ENCODE data around the gene HEG1. TPM values are rescaled to one million over a fixed set of nuclear protein-coding genes. Genes with fewer than 3 reads are reported as not detected.
A peak's percentile ranks its signal among the peaks of the same experiment; 100 is the strongest.

Gene HEG1
- total RNA-seq, 4 donors from 2014 or later, result 13.6 to 22.7 (median 16.8) TPM

GRCh38 chr3:125043599-125044151, 12.1 kb downstream of the HEG1 start:
- peak in 1 of 2 donors; percentile 86 for DNase-seq (ENCODE audit: low spot score in 2 of 2)
- no peak overlapping the region for H3K4me3 ChIP-seq (ENCODE audit: low read depth, poor library complexity, severe bottlenecking)
- WGBS, 2 donors, result 68 to 69% methylated on average over 20 of the region's 20 CpGs
- TF ChIP-seq POLR2A (IDR thresholded peaks at IDR 0.05) (no peak), CTCF (IDR thresholded peaks at IDR 0.05) (no peak)
- intact Hi-C loops (cut with DNase I; ENCODE audit: low total_unique reads), result no loop called here

- peak in 1 of 2 donors; percentile 50 for DNase-seq (ENCODE audit: low spot score in 2 of 2)
- intact Hi-C loops (cut with DNase I; ENCODE audit: low total_unique reads), result no loop called here
- no peak overlapping the region for H3K4me3 ChIP-seq (ENCODE audit: low read depth, poor library complexity, severe bottlenecking)
- 55 to 57% methylated on average over 17 of the region's 17 CpGs for WGBS, 2 donors
- TF ChIP-seq CTCF (IDR thresholded peaks at IDR 0.05) (no peak), POLR2A (IDR thresholded peaks at IDR 0.05) (no peak)
Measured at GRCh38 chr3:125042725-125043406, 12.9 kb downstream of the HEG1 start.

GRCh38 chr3:125039131-125040100, 16.4 kb downstream of the HEG1 start:
- no peak overlapping the region for H3K4me3 ChIP-seq (ENCODE audit: low read depth, poor library complexity, severe bottlenecking)

GRCh38 chr3:125037498-125038150, 18.2 kb downstream of the HEG1 start:
- 78 to 82% methylated on average over 2 of the region's 2 CpGs for WGBS, 2 donors
- DNase-seq (ENCODE audit: low spot score in 2 of 2), result no peak
- TF ChIP-seq POLR2A (IDR thresholded peaks at IDR 0.05) (no peak), CTCF (IDR thresholded peaks at IDR 0.05) (no peak)
- H3K4me3 ChIP-seq (ENCODE audit: low read depth, poor library complexity, severe bottlenecking), result no peak overlapping the region
- intact Hi-C loops (cut with DNase I; ENCODE audit: low total_unique reads), result no loop called here

More at GRCh38 chr3:125039131-125040100, 16.4 kb downstream of the HEG1 start:
- TF ChIP-seq CTCF (IDR thresholded peaks at IDR 0.05) (no peak), POLR2A (IDR thresholded peaks at IDR 0.05) (no peak)
- intact Hi-C loops (cut with DNase I; ENCODE audit: low total_unique reads), result no loop called here
- 49 to 50% methylated on average over 11 of the region's 11 CpGs for WGBS, 2 donors
- no peak for DNase-seq (ENCODE audit: low spot score in 2 of 2)

GRCh38 chr3:125035217-125035616, 20.6 kb downstream of the HEG1 start:
- intact Hi-C loops (cut with DNase I; ENCODE audit: low total_unique reads), result no loop called here
- 91 to 96% methylated on average over 5 of the region's 5 CpGs for WGBS, 2 donors
- DNase-seq (ENCODE audit: low spot score in 2 of 2), result no peak
- TF ChIP-seq POLR2A (IDR thresholded peaks at IDR 0.05), result no peak
- TF ChIP-seq CTCF (IDR thresholded peaks at IDR 0.05), result no peak
- H3K4me3 ChIP-seq (ENCODE audit: low read depth, poor library complexity, severe bottlenecking), result no peak overlapping the region

All from lower leg skin (tissue), 4 donors.